Measurements from ENCODE around the gene GPR137.

GPR137 gene

GRCh38 chr11:64249563-64250414 lies 35.9 kb upstream of the GPR137 start:
- no peak for DNase-seq

- no peak for DNase-seq
Observed at GRCh38 chr11:64250415-64251015, 35.1 kb upstream of the GPR137 start.

- DNase-seq: peak; percentile 59
Observed at GRCh38 chr11:64251016-64251752, 34.5 kb upstream of the GPR137 start, which contains the start of gene PLCB3. TSS of gene PLCB3 (plus strand) at chr11:64251530. CDS start at chr11:64251650, 120 bp downstream.

GRCh38 chr11:64251753-64252002 lies 34.0 kb upstream of the GPR137 start:
- no peak for DNase-seq

- no peak for DNase-seq
Observed at GRCh38 chr11:64252003-64252872, 33.4 kb upstream of the GPR137 start.

- no peak for DNase-seq
Observed at GRCh38 chr11:64253043-64253442, 32.6 kb upstream of the GPR137 start.

GRCh38 chr11:64253481-64253880 lies 32.2 kb upstream of the GPR137 start:
- no peak for DNase-seq

- no peak for DNase-seq
Observed at GRCh38 chr11:64254326-64254725, 31.3 kb upstream of the GPR137 start.

GRCh38 chr11:64255135-64256128 lies 30.2 kb upstream of the GPR137 start:
- DNase-seq: no peak

- DNase-seq: no peak
Observed at GRCh38 chr11:64256300-64256699, 29.3 kb upstream of the GPR137 start.

GRCh38 chr11:64258356-64258755 lies 27.3 kb upstream of the GPR137 start:
- DNase-seq: no peak

- no peak for DNase-seq
Observed at GRCh38 chr11:64258946-64259532, 26.6 kb upstream of the GPR137 start.

GRCh38 chr11:64259533-64260067 lies 26.0 kb upstream of the GPR137 start:
- no peak for DNase-seq

- DNase-seq: no peak
Observed at GRCh38 chr11:64260147-64260708, 25.4 kb upstream of the GPR137 start.

GRCh38 chr11:64261556-64262080 lies 24.0 kb upstream of the GPR137 start:
- no peak for DNase-seq

- DNase-seq: no peak
Observed at GRCh38 chr11:64262271-64263002, 23.2 kb upstream of the GPR137 start.

GRCh38 chr11:64263021-64263946 lies 22.4 kb upstream of the GPR137 start:
- no peak for DNase-seq

- no peak for DNase-seq
Observed at GRCh38 chr11:64263947-64264317, 21.7 kb upstream of the GPR137 start.
